GM18499 (cell line): Measurements from ENCODE around the gene CENPO.

Source experiments
- ATAC-seq: cut with Tn5 transposase; IDR thresholded peaks from one replicate; pipeline ENCODE4 v1.9.1; 2021; ENCODE audit warnings: moderate number of reproducible peaks; ENCODE audit not compliant: insufficient read depth, unreplicated experiment

The CENPO gene

GRCh38 chr2:24836206-24836605 is 43.0 kb downstream of the CENPO start:
- no peak for ATAC-seq

GRCh38 chr2:24836706-24837105 is 43.5 kb downstream of the CENPO start:
- no peak for ATAC-seq

GRCh38 chr2:24837996-24838513 is 44.8 kb downstream of the CENPO start:
- no peak for ATAC-seq

GRCh38 chr2:24838541-24838940 is 45.3 kb downstream of the CENPO start:
- no peak for ATAC-seq

GRCh38 chr2:24839729-24840128 is 46.5 kb downstream of the CENPO start:
- ATAC-seq, result no peak

GRCh38 chr2:24840164-24840869 is 47.1 kb downstream of the CENPO start:
- ATAC-seq, result no peak

- ATAC-seq, result no peak
These were observed 48.0 kb downstream of the CENPO start for GRCh38 chr2:24840962-24841945.

GRCh38 chr2:24842081-24843050 is 49.1 kb downstream of the CENPO start:
- ATAC-seq, result no peak

- ATAC-seq, result no peak
These were observed 50.2 kb downstream of the CENPO start for GRCh38 chr2:24843330-24843860.

- ATAC-seq, result no peak
These were observed 50.9 kb downstream of the CENPO start for GRCh38 chr2:24844023-24844685.

GRCh38 chr2:24845691-24846090 is 52.5 kb downstream of the CENPO start:
- ATAC-seq, result no peak

GRCh38 chr2:24850944-24851343 is 57.7 kb downstream of the CENPO start:
- no peak for ATAC-seq

GRCh38 chr2:24852026-24852425 is 58.8 kb downstream of the CENPO start:
- ATAC-seq, result no peak

- ATAC-seq, result no peak
These were observed 59.3 kb downstream of the CENPO start for GRCh38 chr2:24852431-24853020.

- no peak for ATAC-seq
These were observed 59.8 kb downstream of the CENPO start for GRCh38 chr2:24853046-24853445.

GRCh38 chr2:24853996-24854395 is 60.8 kb downstream of the CENPO start:
- no peak for ATAC-seq

- no peak for ATAC-seq
These were observed 61.9 kb downstream of the CENPO start for GRCh38 chr2:24855022-24855622.

- no peak for ATAC-seq
These were observed 62.5 kb downstream of the CENPO start for GRCh38 chr2:24855726-24856125.
